HG03025 (cell line): ENCODE data around the gene ARL16.
A peak's percentile ranks its signal among the peaks of the same experiment; 100 is the strongest.

Experiments used
- ATAC-seq: cut with Tn5 transposase; IDR thresholded peaks from one replicate; pipeline ENCODE4 v1.9.1; 2021; ENCODE audit warnings: mild to moderate bottlenecking, moderate library complexity; ENCODE audit not compliant: unreplicated experiment, low FRiP score

Gene ARL16

GRCh38 chr17:81683584-81684441, at the start of gene ARL16, which contains the start of gene HGS:
ARL16 (minus strand) TSS chr17:81683797; CDS start chr17:81683753, 44 bp downstream.
HGS (plus strand) TSS chr17:81684011; CDS start chr17:81684067, 56 bp downstream.
- ATAC-seq: peak; percentile 90

GRCh38 chr17:81727324-81728031, 43.9 kb upstream of the ARL16 start:
- ATAC-seq: no peak

- ATAC-seq: no peak
Measured at GRCh38 chr17:81726004-81726403, 42.4 kb upstream of the ARL16 start.

GRCh38 chr17:81725439-81725838, 41.8 kb upstream of the ARL16 start:
- ATAC-seq: no peak

- no peak for ATAC-seq
Measured at GRCh38 chr17:81723651-81724209, 40.1 kb upstream of the ARL16 start.

- no peak for ATAC-seq
Measured at GRCh38 chr17:81722184-81723120, 38.9 kb upstream of the ARL16 start.

- no peak for ATAC-seq
Measured at GRCh38 chr17:81720267-81721071, 36.9 kb upstream of the ARL16 start.

GRCh38 chr17:81719410-81720266, 36.0 kb upstream of the ARL16 start:
- ATAC-seq: no peak

- ATAC-seq: no peak
Measured at GRCh38 chr17:81717766-81718089, 34.1 kb upstream of the ARL16 start.

GRCh38 chr17:81717049-81717765, 33.6 kb upstream of the ARL16 start:
- ATAC-seq: no peak

GRCh38 chr17:81716674-81716996, 33.0 kb upstream of the ARL16 start:
- ATAC-seq: no peak

- ATAC-seq: no peak
Measured at GRCh38 chr17:81715872-81716673, 32.5 kb upstream of the ARL16 start.

- no peak for ATAC-seq
Measured at GRCh38 chr17:81715107-81715871, 31.7 kb upstream of the ARL16 start.

- ATAC-seq: no peak
Measured at GRCh38 chr17:81714412-81715106, 31.0 kb upstream of the ARL16 start.

- no peak for ATAC-seq
Measured at GRCh38 chr17:81713556-81714411, 30.2 kb upstream of the ARL16 start.
